Ovary (tissue), 3 donors: ENCODE measurements around the gene MCTP2.

Source experiments
- CTCF ChIP-seq, 3 donors: fragments of 450-650 bp in 2 of 3; fragments of 200-600 bp in 1 of 3; IDR thresholded peaks; one replicate each; pipeline versions ENCODE4 v1.5.1 to v1.8.0; 2016 to 2022; ENCODE audit warnings: antibody characterized with exemption in 3 of 3, mild to moderate bottlenecking in 1 of 3
- EP300 ChIP-seq: sonication (generic); formaldehyde crosslinking; IDR thresholded peaks from one replicate; pipeline ENCODE4 v1.6.1; 2017; ENCODE audit warnings: antibody characterized with exemption
- POLR2A ChIP-seq: fragments of 450-650 bp; IDR thresholded peaks from one replicate; pipeline ENCODE4 v1.6.1; 2017; ENCODE audit warnings: antibody characterized with exemption, mild to moderate bottlenecking, moderate library complexity
- donor health status: DM: no; HTN: no; CAD: no.

GRCh38 chr15:94262201-94262600 lies 30.8 kb downstream of the MCTP2 start:
- no peak for TF ChIP-seq CTCF (IDR thresholded peaks at IDR 0.05)
- TF ChIP-seq EP300: no peak
- no peak for TF ChIP-seq POLR2A
